ENCODE data around the gene FIGN.

DNA sequence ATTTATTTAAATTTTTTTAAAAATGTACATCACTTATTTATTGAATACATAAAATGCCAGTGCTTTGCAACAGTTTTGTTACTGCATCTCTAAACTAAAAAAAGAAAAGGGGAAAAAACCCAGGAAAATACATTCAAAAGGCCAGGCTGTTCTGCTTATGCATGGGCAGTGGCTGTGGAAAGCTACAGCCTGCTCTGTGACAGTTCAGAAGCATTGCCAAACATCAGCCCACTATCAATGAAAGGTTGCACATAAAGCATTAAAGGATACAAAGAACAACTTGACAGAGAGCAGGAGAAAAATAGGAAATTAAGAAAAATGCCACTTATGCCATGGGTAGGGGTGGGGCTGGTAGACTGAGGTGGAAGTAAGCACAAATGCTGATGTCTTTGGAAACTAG, 128.2 kb downstream of the FIGN start:
- TF ChIP-seq, protein P1, sequence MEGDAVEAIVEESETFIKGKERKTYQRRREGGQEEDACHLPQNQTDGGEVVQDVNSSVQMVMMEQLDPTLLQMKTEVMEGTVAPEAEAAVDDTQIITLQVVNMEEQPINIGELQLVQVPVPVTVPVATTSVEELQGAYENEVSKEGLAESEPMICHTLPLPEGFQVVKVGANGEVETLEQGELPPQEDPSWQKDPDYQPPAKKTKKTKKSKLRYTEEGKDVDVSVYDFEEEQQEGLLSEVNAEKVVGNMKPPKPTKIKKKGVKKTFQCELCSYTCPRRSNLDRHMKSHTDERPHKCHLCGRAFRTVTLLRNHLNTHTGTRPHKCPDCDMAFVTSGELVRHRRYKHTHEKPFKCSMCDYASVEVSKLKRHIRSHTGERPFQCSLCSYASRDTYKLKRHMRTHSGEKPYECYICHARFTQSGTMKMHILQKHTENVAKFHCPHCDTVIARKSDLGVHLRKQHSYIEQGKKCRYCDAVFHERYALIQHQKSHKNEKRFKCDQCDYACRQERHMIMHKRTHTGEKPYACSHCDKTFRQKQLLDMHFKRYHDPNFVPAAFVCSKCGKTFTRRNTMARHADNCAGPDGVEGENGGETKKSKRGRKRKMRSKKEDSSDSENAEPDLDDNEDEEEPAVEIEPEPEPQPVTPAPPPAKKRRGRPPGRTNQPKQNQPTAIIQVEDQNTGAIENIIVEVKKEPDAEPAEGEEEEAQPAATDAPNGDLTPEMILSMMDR (IDR thresholded peaks at IDR 0.05; ENCODE audit: extremely low read depth in 1 of 2, insufficient read depth in 1 of 2, low read depth in 1 of 2, low read length in 2 of 2), result no peak
- TF ChIP-seq EZH2 (IDR thresholded peaks at IDR 0.05; ENCODE audit: borderline replicate concordance, low read depth, low read length, severe bottlenecking), result no peak
